ENCODE measurements around the gene LRRC4.

Gene LRRC4

GRCh38 chr7:128030654-128031611, at the start of gene LRRC4:
Gene LRRC4, minus strand, starts transcription at chr7:128031437. Its CDS starts 797 bp downstream, at chr7:128030640.
- DNase-seq (ENCODE audit: low spot score), result no peak

GRCh38 chr7:128080169-128080568, 48.9 kb upstream of the LRRC4 start:
- no peak for DNase-seq (ENCODE audit: low spot score)

GRCh38 chr7:128078309-128078708, 47.1 kb upstream of the LRRC4 start:
- DNase-seq (ENCODE audit: low spot score), result no peak

GRCh38 chr7:128076796-128077271, 45.6 kb upstream of the LRRC4 start:
- DNase-seq (ENCODE audit: low spot score), result no peak

- DNase-seq (ENCODE audit: low spot score), result no peak
These were observed 45.1 kb upstream of the LRRC4 start for GRCh38 chr7:128076196-128076795.

- DNase-seq (ENCODE audit: low spot score), result no peak
These were observed 44.2 kb upstream of the LRRC4 start for GRCh38 chr7:128075242-128076095.

GRCh38 chr7:128074736-128075135, 43.5 kb upstream of the LRRC4 start:
- no peak for DNase-seq (ENCODE audit: low spot score)

- no peak for DNase-seq (ENCODE audit: low spot score)
These were observed 43.1 kb upstream of the LRRC4 start for GRCh38 chr7:128074336-128074735.

- no peak for DNase-seq (ENCODE audit: low spot score)
These were observed 42.6 kb upstream of the LRRC4 start for GRCh38 chr7:128073671-128074310.

GRCh38 chr7:128071801-128072200, 40.6 kb upstream of the LRRC4 start:
- no peak for DNase-seq (ENCODE audit: low spot score)

GRCh38 chr7:128071376-128071775, 40.1 kb upstream of the LRRC4 start:
- no peak for DNase-seq (ENCODE audit: low spot score)

GRCh38 chr7:128069373-128070364, 38.4 kb upstream of the LRRC4 start:
- no peak for DNase-seq (ENCODE audit: low spot score)

GRCh38 chr7:128068785-128069184, 37.5 kb upstream of the LRRC4 start:
- DNase-seq (ENCODE audit: low spot score), result no peak

GRCh38 chr7:128067983-128068382, 36.7 kb upstream of the LRRC4 start:
- DNase-seq (ENCODE audit: low spot score), result no peak

- DNase-seq (ENCODE audit: low spot score), result no peak
These were observed 35.6 kb upstream of the LRRC4 start for GRCh38 chr7:128066858-128067257.

- no peak for DNase-seq (ENCODE audit: low spot score)
These were observed 35.2 kb upstream of the LRRC4 start for GRCh38 chr7:128066395-128066794.

- DNase-seq (ENCODE audit: low spot score), result no peak
These were observed 34.6 kb upstream of the LRRC4 start for GRCh38 chr7:128065872-128066271.

GRCh38 chr7:128063088-128063487, 31.9 kb upstream of the LRRC4 start:
- DNase-seq (ENCODE audit: low spot score), result no peak

- DNase-seq (ENCODE audit: low spot score), result no peak
These were observed 28.8 kb upstream of the LRRC4 start for GRCh38 chr7:128060018-128060417.
